Transverse colon (tissue), 4 donors: Measurements from ENCODE around the gene AGPAT4. TPM values are rescaled to one million over a fixed set of nuclear protein-coding genes. Genes with fewer than 3 reads are reported as not detected.

Experiments used
- DNase-seq: peaks from one replicate; pipeline ENCODE4 v3.0.0-alpha.2; 2019
- H3K27ac ChIP-seq, 4 donors: fragments of 200-600 bp; sonication (generic); 2 replicates each; pipeline ENCODE4 v1.5.1; 2016 to 2018; ENCODE audit warnings: inconsistent platforms in 4 of 4
- H3K27me3 ChIP-seq: fragments of 200-600 bp; sonication (generic); 2 replicates; pipeline ENCODE4 v1.5.1; 2017; ENCODE audit warnings: inconsistent platforms
- H3K36me3 ChIP-seq, 4 donors: fragments of 200-600 bp; sonication (generic); 2 replicates each; pipeline ENCODE4 v1.5.1; 2017 to 2019; ENCODE audit warnings: inconsistent platforms in 4 of 4
- H3K4me1 ChIP-seq, 4 donors: fragments of 200-600 bp; sonication (generic); 2 replicates each; pipeline ENCODE4 v1.5.1; 2017 to 2020; ENCODE audit warnings: inconsistent platforms in 4 of 4
- H3K4me3 ChIP-seq, 4 donors: fragments of 200-600 bp; sonication (generic); 1 replicate in 1 of 4; 2 replicates in 3 of 4; pipeline versions ENCODE4 v1.5.1 to v1.6.1; 2017 to 2019; ENCODE audit warnings: inconsistent platforms in 4 of 4
- H3K9me3 ChIP-seq, 2 donors: fragments of 200-600 bp; sonication (generic); 2 replicates each; pipeline ENCODE4 v1.5.1; 2017 to 2019; ENCODE audit warnings: inconsistent platforms in 2 of 2
- EP300 ChIP-seq: sonication (generic); formaldehyde crosslinking; IDR thresholded peaks from one replicate; pipeline ENCODE4 v1.6.1; 2017; ENCODE audit warnings: antibody characterized with exemption, low read depth
- POLR2A ChIP-seq: fragments of 450-650 bp; IDR thresholded peaks from one replicate; pipeline ENCODE4 v1.6.1; 2016; ENCODE audit warnings: antibody characterized with exemption, mild to moderate bottlenecking, moderate library complexity
- POLR2AphosphoS5 ChIP-seq, 3 donors: sonication (generic); formaldehyde crosslinking; IDR thresholded peaks; one replicate each; pipeline ENCODE4 v1.6.1; 2016; ENCODE audit warnings: antibody characterized with exemption in 3 of 3
- WGBS, 2 donors: methylation state at CpG; one replicate each; pipeline ENCODE4 v1.1.5; 2018; ENCODE audit warnings: low coverage in 1 of 2; 5-methylcytosine and 5-hydroxymethylcytosine counted together
- in situ Hi-C, 4 donors: fragments of 200-750 bp; cut with MboI; loops; one replicate each; pipeline versions ENCODE4 v1.15.0 to v1.15.1; 2017; ENCODE audit warnings: low sequenced_read_pairs in 3 of 4, low pct_ligation_motif_present in 1 of 4, low pct_unique_long_range_greater_than_20kb in 1 of 4
- intact Hi-C: fragments of 100-400 bp; cut with DNase I; formaldehyde crosslinking; loops from one replicate; pipeline ENCODE4 v1.15.1; 2023; ENCODE audit warnings: low total_unique reads
- total RNA-seq, 4 donors: library from RNA; depleted of rRNA; stranded (reverse); fragments of >200 nt; gene quantifications; one replicate each; pipeline ENCODE4 v1.1.0, GENCODE V29; 2016
- TF ChIP-seq, protein P1 (sequence below), 5 experiments: fragments of 200-600 bp in 3 of 5; fragments of 450-650 bp in 2 of 5; sonication (generic) in 3 of 5; IDR thresholded peaks; 1 replicate in 2 of 5; 2 replicates in 3 of 5; pipeline ENCODE4 v1.5.1; 2016 to 2017; ENCODE audit warnings: antibody characterized with exemption in 5 of 5, inconsistent platforms in 3 of 5, mild to moderate bottlenecking in 2 of 5, moderate library complexity in 1 of 5

The AGPAT4 gene
- total RNA-seq, 4 donors from 2014 or later: 2.2 to 6.4 (median 4.4) TPM

DNA sequence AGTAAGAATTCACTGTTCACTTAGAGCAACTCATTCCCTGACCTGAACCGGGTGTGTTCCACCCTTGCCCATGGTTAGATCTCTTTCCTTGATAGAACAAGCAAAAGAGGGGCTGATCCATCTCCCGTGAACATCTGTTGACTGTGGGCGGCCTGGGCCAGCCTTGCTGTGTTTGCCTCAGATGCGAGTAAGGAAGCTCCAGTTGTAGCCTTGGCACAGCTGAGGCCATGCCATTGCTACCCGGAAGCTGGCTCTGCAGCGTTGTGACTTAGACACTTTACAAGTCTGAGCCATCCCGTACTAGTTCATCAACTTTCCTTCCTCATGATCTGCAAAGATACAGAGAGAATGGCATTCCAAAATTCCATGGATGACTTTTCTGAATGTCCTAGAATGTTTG, 143.3 kb downstream of the AGPAT4 start:
- Histone ChIP-seq H3K27ac (no peak overlapping the region), H3K9me3 (no peaks in the 10 kb centered on the region), H3K36me3 (peaks cover 0 to under 1% (median 0%) of the 10 kb centered on the region in 4 donors), H3K4me3 (no peak overlapping the region), H3K4me1 (no peaks in the 10 kb centered on the region), H3K27me3 (no peaks in the 10 kb centered on the region)
- WGBS, 2 donors: 79 to 96% methylated on average over 5 to 7 of the region's 7 CpGs
- no peak for DNase-seq
- in situ Hi-C loops (loop anchor here in 1 of 4 donors (25.0 kb wide), 1 partner anchor 232 kb away; no protein-coding TSS in a partner anchor), intact Hi-C loops (no loop called here)
- TF ChIP-seq, protein P1, sequence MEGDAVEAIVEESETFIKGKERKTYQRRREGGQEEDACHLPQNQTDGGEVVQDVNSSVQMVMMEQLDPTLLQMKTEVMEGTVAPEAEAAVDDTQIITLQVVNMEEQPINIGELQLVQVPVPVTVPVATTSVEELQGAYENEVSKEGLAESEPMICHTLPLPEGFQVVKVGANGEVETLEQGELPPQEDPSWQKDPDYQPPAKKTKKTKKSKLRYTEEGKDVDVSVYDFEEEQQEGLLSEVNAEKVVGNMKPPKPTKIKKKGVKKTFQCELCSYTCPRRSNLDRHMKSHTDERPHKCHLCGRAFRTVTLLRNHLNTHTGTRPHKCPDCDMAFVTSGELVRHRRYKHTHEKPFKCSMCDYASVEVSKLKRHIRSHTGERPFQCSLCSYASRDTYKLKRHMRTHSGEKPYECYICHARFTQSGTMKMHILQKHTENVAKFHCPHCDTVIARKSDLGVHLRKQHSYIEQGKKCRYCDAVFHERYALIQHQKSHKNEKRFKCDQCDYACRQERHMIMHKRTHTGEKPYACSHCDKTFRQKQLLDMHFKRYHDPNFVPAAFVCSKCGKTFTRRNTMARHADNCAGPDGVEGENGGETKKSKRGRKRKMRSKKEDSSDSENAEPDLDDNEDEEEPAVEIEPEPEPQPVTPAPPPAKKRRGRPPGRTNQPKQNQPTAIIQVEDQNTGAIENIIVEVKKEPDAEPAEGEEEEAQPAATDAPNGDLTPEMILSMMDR (IDR thresholded peaks at IDR 0.05): no peak
- no peak for TF ChIP-seq POLR2AphosphoS5 (IDR thresholded peaks at IDR 0.05)
- TF ChIP-seq EP300: no peak

DNA sequence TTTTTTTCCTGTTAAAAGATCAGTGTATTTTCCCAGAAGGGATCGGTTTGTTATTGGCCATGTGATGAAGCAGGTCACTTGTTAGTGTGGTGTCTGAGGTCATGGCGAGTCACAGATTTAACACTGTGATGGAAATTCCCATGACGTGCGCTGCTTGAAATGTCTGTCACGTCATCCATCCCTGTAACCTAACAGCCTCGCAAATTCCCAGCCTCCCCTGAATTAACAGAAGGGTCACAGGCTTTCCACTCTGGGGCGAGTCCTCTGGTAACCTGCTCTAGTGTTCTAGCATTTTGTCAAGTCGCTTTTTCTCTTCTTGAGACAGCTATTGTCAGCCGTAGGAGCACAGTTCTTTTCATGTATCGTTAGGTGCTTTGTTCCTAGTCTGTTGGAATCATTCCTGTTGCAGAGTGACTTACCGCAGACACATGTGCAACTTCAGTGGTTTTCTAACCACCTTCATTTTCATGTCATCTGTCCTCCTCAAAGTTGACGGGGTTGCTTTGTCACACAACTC, 145.1 kb downstream of the AGPAT4 start:
- in situ Hi-C loops (loop anchor here in 1 of 4 donors (25.0 kb wide), 1 partner anchor 234 kb away; no protein-coding TSS in a partner anchor), intact Hi-C loops (no loop called here)
- TF ChIP-seq, protein P1 (IDR thresholded peaks at IDR 0.05): no peak
- TF ChIP-seq POLR2AphosphoS5 (IDR thresholded peaks at IDR 0.05) (no peak), POLR2A (no peak), EP300 (no peak)
- no peak for DNase-seq
- peaks cover 0 to 5% of the 10 kb centered on the region in 2 donors for H3K9me3 ChIP-seq
- no peaks in the 10 kb centered on the region for H3K4me1 ChIP-seq
- H3K4me3 ChIP-seq: no peak overlapping the region
- no peak overlapping the region for H3K27ac ChIP-seq
- WGBS, 2 donors: 75 to 84% methylated on average over 4 to 12 of the region's 12 CpGs
- H3K36me3 ChIP-seq: peaks cover 0 to 13% (median 0%) of the 10 kb centered on the region in 4 donors
- no peaks in the 10 kb centered on the region for H3K27me3 ChIP-seq

DNA sequence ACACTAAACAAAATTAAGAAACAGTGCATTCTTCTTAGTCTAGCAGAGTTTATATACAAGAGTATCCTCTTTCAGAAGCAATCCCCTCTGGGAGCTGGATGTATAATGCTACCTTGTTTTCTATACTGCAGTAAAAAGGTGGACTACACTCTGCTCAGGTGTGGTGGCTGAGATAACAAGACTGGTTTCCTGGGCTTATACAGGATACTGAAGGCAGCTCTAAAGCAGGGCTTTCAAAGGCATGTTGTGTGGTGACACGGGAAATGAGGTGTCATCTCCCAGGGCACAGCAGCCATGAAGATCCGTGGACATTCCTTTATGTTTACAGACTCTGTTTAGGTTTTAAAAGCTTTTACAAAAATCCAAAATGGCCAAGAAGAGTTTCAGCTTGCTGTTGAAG, 145.6 kb downstream of the AGPAT4 start:
- Histone ChIP-seq H3K36me3 (peaks cover 0 to 18% (median 2%) of the 10 kb centered on the region in 4 donors), H3K4me1 (no peaks in the 10 kb centered on the region), H3K9me3 (peaks cover 3 to 10% of the 10 kb centered on the region in 2 donors), H3K4me3 (no peak overlapping the region), H3K27me3 (no peaks in the 10 kb centered on the region), H3K27ac (no peak overlapping the region)
- intact Hi-C loops: no loop called here
- no peak for DNase-seq
- TF ChIP-seq POLR2AphosphoS5 (IDR thresholded peaks at IDR 0.05): no peak
- TF ChIP-seq EP300: no peak
- TF ChIP-seq, protein P1 (IDR thresholded peaks at IDR 0.05): no peak
- no peak for TF ChIP-seq POLR2A
- WGBS, 2 donors: 94 to 100% methylated on average over 2 of the region's 2 CpGs
- in situ Hi-C loops: loop anchor here in 1 of 4 donors (25.0 kb wide), 1 partner anchor 234 kb away; no protein-coding TSS in a partner anchor

DNA sequence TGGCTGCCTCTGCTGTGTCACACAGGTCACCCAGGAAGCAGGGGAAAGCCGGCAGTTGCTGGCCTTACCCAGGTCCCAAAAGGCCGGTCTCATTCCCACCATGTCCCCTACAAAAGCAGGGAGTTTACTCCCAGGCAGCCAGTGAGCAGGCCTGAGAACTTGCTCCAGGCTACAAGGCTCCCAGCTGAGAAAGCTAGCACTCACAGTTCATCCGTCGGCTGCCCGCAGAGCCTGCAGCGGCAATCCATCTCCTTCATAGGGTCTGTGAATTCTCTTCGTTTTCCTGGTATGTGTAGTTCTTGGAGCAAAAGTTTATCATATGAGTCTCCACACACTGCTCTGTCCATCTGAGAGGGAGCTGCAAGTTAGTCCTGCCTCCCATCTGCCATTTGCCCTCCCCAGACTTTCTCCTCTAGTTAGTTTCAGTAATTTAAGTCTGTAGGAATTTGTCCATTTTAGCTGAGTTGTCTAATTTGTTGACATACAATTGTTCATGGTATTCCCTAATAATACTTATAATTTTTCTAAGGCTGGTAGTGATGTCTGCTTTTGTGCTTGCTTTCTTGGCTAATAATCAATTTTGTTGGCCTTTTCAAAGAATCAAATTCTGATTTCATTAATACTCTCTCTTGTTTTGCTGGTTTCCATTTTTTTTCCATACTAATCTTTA, 146.7 kb downstream of the AGPAT4 start:
- no peak overlapping the region for H3K27ac ChIP-seq
- H3K9me3 ChIP-seq: peaks cover 11 to 19% of the 10 kb centered on the region in 2 donors
- intact Hi-C loops (no loop called here), in situ Hi-C loops (loop anchor here in 1 of 4 donors (25.0 kb wide), 1 partner anchor 235 kb away; no protein-coding TSS in a partner anchor)
- 95 to 98% methylated on average over 4 to 7 of the region's 7 CpGs for WGBS, 2 donors
- H3K27me3 ChIP-seq: no peaks in the 10 kb centered on the region
- H3K4me3 ChIP-seq: no peak overlapping the region
- peaks cover 0 to 23% (median 5%) of the 10 kb centered on the region in 4 donors for H3K36me3 ChIP-seq
- TF ChIP-seq POLR2A (no peak), POLR2AphosphoS5 (IDR thresholded peaks at IDR 0.05) (no peak), EP300 (no peak)
- TF ChIP-seq, protein P1 (IDR thresholded peaks at IDR 0.05): no peak
- no peaks in the 10 kb centered on the region for H3K4me1 ChIP-seq
- no peak for DNase-seq
